ENCODE measurements around the gene MINDY4.
A peak's percentile ranks its signal among the peaks of the same experiment; 100 is the strongest.

Gene MINDY4

GRCh38 chr7:30917216-30917893 is 146.1 kb downstream of the MINDY4 start:
- no peak for DNase-seq (ENCODE audit: low spot score)

- DNase-seq (ENCODE audit: low spot score), result no peak
Observed at GRCh38 chr7:30918676-30919075, 147.5 kb downstream of the MINDY4 start.

DNA sequence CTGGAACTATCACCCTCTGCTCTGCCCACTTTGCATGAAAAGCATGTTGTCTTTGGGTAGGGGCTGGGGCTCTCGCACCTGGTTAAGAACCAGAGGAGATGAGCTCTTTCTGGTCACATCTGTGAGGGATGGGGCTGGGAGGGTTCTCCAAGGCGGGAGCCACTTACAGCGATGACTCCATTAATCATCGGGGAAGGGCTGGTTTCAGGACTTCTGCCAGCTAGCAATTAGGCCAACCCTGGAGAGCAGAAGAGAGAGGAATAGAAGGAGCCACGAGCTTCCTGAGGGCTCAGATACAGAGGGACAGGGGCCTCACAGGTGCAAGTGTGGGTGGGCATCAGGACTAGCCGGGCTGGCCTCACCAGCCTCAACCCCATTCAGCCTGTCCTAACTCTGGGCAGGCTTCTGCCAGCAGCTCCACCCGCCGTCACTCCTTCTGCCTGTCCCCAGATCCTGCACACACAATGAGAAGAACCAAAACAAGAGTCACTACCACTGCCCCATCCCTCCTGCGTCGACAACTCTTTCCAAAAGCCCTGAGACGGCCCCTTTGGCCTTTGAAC is 148.9 kb downstream of the MINDY4 start:
- no peak for DNase-seq (ENCODE audit: low spot score)

DNA sequence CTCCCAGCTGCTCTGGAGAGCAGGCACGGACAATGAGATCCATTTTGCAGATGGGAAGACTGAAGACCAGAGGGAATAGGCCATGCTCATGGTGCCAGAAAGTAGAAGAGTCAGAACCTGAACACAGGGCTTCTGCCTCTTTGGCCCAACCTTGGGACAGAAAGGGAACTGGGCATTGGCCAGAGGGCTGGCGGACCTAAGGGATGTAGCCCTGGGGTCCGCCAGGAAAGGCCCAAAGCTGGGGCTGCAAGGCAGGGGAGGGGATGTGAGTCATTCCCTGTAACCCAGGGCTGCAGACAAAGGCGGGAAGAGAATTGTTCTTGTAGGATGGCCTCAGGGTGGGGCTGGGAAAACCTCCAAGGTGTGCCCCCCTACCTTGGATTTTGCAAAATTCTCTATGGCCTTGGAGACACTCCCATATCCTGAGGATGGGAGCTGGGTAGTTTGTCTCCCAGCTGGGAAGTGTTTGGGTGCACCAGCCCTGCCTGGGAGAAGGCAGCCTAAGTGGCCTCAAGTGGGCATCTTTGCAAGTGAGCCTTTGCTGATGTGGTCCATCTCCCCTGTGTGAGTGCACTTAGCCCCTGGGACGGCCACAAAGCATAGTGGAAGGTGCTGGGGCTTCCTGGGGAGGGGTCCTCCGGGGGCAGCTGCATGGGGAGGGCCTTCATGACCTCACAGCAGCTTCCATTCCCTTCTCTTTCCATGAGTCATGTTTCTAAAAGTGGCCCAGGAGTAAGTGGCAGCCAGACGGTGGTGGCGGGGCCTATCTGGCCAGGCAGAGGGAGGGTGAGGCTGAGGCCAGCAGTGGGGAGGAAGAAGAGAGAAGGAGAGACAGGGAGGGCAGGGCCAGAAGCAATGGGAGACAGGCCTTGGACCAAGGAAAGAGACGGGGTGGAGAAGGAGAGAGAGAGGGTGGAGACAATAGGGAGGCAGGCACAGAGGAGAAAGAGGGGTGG is 149.6 kb downstream of the MINDY4 start:
- no peak for DNase-seq (ENCODE audit: low spot score)

GRCh38 chr7:30921540-30922401 is 150.6 kb downstream of the MINDY4 start:
- DNase-seq (ENCODE audit: low spot score), result peak; percentile 11

GRCh38 chr7:30922596-30922995 is 151.4 kb downstream of the MINDY4 start:
- peak; percentile 5 for DNase-seq (ENCODE audit: low spot score)

DNA sequence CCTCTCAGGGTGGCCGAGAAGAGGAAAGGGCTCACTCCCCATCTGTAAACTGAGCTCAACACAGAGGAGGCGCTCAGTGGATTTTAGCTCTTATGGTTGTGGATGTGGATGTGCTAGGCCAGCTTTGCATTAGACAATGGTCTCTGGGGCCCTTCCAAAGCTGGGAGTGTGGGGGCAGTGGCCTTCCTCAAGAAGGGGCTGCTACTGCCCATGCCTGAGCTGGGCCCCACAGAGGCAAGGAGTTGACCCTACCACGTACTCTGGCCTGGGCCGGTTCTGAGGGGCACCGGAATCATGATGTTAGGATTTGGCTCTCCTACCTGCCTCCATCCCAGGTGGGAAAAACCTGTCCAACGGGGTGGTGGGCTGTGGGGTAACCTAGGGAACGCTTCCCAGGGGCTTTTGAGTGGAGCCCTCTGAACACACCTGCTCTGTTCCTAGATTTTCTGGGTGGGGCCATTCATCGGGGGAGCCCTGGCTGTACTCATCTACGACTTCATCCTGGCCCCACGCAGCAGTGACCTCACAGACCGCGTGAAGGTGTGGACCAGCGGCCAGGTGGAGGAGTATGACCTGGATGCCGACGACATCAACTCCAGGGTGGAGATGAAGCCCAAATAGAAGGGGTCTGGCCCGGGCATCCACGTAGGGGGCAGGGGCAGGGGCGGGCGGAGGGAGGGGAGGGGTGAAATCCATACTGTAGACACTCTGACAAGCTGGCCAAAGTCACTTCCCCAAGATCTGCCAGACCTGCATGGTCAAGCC is 152.0 kb downstream of the MINDY4 start:
- peak; percentile 2 for DNase-seq (ENCODE audit: low spot score)

DNA sequence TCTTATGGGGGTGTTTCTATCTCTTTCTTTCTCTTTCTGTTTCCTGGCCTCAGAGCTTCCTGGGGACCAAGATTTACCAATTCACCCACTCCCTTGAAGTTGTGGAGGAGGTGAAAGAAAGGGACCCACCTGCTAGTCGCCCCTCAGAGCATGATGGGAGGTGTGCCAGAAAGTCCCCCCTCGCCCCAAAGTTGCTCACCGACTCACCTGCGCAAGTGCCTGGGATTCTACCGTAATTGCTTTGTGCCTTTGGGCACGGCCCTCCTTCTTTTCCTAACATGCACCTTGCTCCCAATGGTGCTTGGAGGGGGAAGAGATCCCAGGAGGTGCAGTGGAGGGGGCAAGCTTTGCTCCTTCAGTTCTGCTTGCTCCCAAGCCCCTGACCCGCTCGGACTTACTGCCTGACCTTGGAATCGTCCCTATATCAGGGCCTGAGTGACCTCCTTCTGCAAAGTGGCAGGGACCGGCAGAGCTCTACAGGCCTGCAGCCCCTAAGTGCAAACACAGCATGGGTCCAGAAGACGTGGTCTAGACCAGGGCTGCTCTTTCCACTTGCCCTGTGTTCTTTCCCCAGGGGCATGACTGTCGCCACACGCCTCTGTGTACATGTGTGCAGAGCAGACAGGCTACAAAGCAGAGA is 152.7 kb downstream of the MINDY4 start:
- DNase-seq (ENCODE audit: low spot score), result peak; percentile 4

GRCh38 chr7:30924624-30925023 is 153.4 kb downstream of the MINDY4 start:
- DNase-seq (ENCODE audit: low spot score), result peak; percentile 2

DNA sequence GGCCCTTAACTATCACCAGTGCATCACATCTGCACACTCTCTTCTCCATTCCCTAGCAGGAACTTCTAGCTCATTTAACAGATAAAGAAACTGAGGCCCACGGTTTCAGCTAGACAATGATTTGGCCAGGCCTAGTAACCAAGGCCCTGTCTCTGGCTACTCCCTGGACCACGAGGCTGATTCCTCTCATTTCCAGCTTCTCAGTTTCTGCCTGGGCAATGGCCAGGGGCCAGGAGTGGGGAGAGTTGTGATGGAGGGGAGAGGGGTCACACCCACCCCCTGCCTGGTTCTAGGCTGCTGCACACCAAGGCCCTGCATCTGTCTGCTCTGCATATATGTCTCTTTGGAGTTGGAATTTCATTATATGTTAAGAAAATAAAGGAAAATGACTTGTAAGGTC is 153.9 kb downstream of the MINDY4 start:
- peak; percentile 8 for DNase-seq (ENCODE audit: low spot score)

DNA sequence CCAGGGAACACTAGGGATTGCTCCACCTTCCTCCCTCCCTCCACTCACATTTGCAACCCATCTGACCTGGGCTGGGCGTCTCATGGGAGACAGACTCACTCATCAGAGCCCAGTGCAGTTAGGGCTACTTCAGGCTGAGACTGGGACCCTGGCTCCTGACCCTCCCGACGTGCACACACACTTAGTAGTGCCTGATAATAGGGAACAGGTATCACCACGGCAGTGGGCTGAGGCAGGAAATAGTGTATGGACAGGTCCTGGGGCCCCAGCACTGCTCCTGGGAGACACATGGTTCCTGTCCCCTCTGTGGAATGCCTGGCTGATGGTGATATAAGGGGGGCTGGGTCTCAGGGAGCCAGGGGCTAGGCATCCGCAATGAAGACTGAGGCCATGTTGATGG is 154.7 kb downstream of the MINDY4 start:
- DNase-seq (ENCODE audit: low spot score), result peak; percentile 3

- no peak for DNase-seq (ENCODE audit: low spot score)
Observed at GRCh38 chr7:30926313-30926712, 155.1 kb downstream of the MINDY4 start.

DNA sequence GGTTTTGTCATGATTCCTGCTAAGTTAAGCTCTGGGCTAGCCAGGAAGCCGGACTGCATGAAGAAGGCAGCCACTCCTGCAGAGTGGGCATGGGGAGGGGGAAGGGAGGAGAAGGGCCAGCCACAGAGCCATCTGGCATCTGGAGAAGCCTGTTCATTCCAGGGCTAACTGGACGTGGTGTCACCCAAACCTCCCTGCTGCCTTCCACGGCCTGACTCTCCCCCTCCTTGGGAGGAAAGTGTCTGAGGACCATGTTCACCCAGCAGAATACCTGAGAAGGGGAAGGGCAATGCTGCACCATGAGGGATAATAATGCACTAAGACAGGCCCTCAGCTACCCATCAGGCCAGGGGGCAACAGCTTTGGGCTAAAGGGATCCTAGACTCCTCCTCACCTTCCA is 155.8 kb downstream of the MINDY4 start:
- peak; percentile 1 for DNase-seq (ENCODE audit: low spot score)

DNA sequence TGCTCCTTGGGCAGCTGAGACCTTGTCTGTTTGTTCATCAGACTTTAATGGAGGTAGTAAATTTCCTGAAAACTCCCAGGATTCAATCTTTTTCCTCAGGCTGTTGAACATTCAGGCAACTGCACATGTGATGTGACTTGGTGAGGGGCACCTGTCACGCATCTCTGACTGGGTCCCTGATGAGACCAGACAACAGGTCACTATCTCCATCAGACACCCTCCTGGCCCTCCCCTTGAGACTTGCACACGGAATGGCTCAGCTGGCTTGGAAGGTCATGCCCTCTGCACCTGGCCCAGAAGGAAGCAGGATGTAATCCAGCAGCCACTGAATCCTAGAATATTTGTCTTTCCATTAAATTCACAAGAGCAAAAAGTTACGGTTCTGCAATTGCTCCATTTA is 156.3 kb downstream of the MINDY4 start:
- DNase-seq (ENCODE audit: low spot score), result no peak

GRCh38 chr7:30928254-30928872 is 157.1 kb downstream of the MINDY4 start:
- DNase-seq (ENCODE audit: low spot score), result peak; percentile 1

- DNase-seq (ENCODE audit: low spot score), result no peak
Observed at GRCh38 chr7:30929686-30930085, 158.5 kb downstream of the MINDY4 start.

DNA sequence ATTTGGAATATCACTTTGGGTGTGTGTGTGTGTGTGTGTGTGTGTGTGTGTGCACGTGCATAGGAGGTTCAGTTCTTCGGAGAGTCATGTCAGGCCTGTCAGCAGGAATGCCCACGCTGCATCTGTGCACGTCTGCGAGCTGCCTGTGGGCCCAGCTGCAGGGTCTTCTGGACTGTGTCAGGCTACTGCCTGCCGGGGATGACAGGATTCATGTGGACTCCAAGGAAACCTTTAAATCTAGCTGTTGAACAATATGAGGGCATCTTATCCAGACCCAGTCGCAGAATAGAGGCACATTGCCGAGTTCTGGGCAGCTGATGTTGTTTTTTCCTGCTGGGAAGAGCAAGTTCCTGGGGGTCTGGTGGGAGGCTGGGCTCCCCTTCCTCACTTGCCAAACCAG is 159.4 kb downstream of the MINDY4 start:
- no peak for DNase-seq (ENCODE audit: low spot score)

- peak; percentile 26 for DNase-seq (ENCODE audit: low spot score)
Observed at GRCh38 chr7:30931161-30931928, 160.1 kb downstream of the MINDY4 start.

- no peak for DNase-seq (ENCODE audit: low spot score)
Observed at GRCh38 chr7:30931929-30932540, 160.8 kb downstream of the MINDY4 start.

Measured in iPS-NIHi11 (cell line).